HG03025 (cell line): ENCODE data around the gene DOCK2.
"Not testable (repeated sequence)": the region's sequence is repeated elsewhere in the genome, so short reads cannot be mapped to it uniquely, and the experiment has no call there.

Experiments
- ATAC-seq: cut with Tn5 transposase; IDR thresholded peaks from one replicate; pipeline ENCODE4 v1.9.1; 2021; ENCODE audit warnings: mild to moderate bottlenecking, moderate library complexity; ENCODE audit not compliant: unreplicated experiment, low FRiP score

DOCK2 gene

GRCh38 chr5:169808118-169808581, 171.1 kb downstream of the DOCK2 start:
- no peak for ATAC-seq

- not testable (repeated sequence) for ATAC-seq
Observed at GRCh38 chr5:169808880-169809279, 171.8 kb downstream of the DOCK2 start.

- no peak for ATAC-seq
Observed at GRCh38 chr5:169809281-169809680, 172.2 kb downstream of the DOCK2 start.

- no peak for ATAC-seq
Observed at GRCh38 chr5:169810524-169810923, 173.4 kb downstream of the DOCK2 start.

GRCh38 chr5:169811023-169811422, 173.9 kb downstream of the DOCK2 start:
- ATAC-seq = no peak

GRCh38 chr5:169811680-169812079, 174.6 kb downstream of the DOCK2 start:
- ATAC-seq = no peak

- no peak for ATAC-seq
Observed at GRCh38 chr5:169812786-169813185, 175.7 kb downstream of the DOCK2 start.

GRCh38 chr5:169814045-169814444, 177.0 kb downstream of the DOCK2 start:
- no peak for ATAC-seq

GRCh38 chr5:169814522-169814921, 177.4 kb downstream of the DOCK2 start:
- ATAC-seq = no peak

GRCh38 chr5:169817031-169817430, 180.0 kb downstream of the DOCK2 start:
- no peak for ATAC-seq

GRCh38 chr5:169826618-169827017, 189.5 kb downstream of the DOCK2 start:
- no peak for ATAC-seq

- ATAC-seq = no peak
Observed at GRCh38 chr5:169827769-169828168, 190.7 kb downstream of the DOCK2 start.

GRCh38 chr5:169828385-169828784, 191.3 kb downstream of the DOCK2 start:
- ATAC-seq = no peak

GRCh38 chr5:169831331-169831730, 194.3 kb downstream of the DOCK2 start:
- no peak for ATAC-seq

GRCh38 chr5:169832304-169832703, 195.2 kb downstream of the DOCK2 start:
- ATAC-seq = no peak

- ATAC-seq = no peak
Observed at GRCh38 chr5:169832845-169833244, 195.8 kb downstream of the DOCK2 start.

- ATAC-seq = not testable (repeated sequence)
Observed at GRCh38 chr5:169833681-169834292, 196.7 kb downstream of the DOCK2 start.

- ATAC-seq = not testable (repeated sequence)
Observed at GRCh38 chr5:169834540-169834939, 197.5 kb downstream of the DOCK2 start.

- no peak for ATAC-seq
Observed at GRCh38 chr5:169836835-169837536, 199.9 kb downstream of the DOCK2 start.

GRCh38 chr5:169837686-169838085, 200.6 kb downstream of the DOCK2 start:
- ATAC-seq = no peak

- ATAC-seq = peak; percentile 72
Observed at GRCh38 chr5:169838688-169839087, 201.6 kb downstream of the DOCK2 start.

- no peak for ATAC-seq
Observed at GRCh38 chr5:169840405-169840804, 203.3 kb downstream of the DOCK2 start.
